ENCODE data around the gene STX4.

Gene STX4

GRCh38 chr16:30986129-30986991 lies 47.0 kb upstream of the STX4 start:
- Histone ChIP-seq H3K27ac (peak overlapping the region in 1 of 2 donors; percentile 33), H3K36me3 (peaks cover 0 to 45% (median 22%) of the 10 kb centered on the region in 3 donors), H3K9me3 (no peaks in the 10 kb centered on the region), H3K4me1 (peaks cover 0 to 15% (median 11%) of the 10 kb centered on the region in 4 donors), H3K4me3 (no peak overlapping the region), H3K27me3 (no peaks in the 10 kb centered on the region)
- intact Hi-C loops (cut with DNase I; ENCODE audit: low total_unique reads) = loop anchor here (5.0 to 10.0 kb wide), 4 partner anchors 86 to 888 kb away; partner anchors contain the start of genes ZNF267, ZNF646 and ZNF668
- no peak for TF ChIP-seq CTCF (IDR thresholded peaks at IDR 0.05)
- DNase-seq = no peak

GRCh38 chr16:30987581-30988190 lies 45.7 kb upstream of the STX4 start:
- Histone ChIP-seq H3K27ac (no peak overlapping the region), H3K4me3 (no peak overlapping the region), H3K27me3 (no peaks in the 10 kb centered on the region), H3K9me3 (no peaks in the 10 kb centered on the region), H3K4me1 (peaks cover 0 to 15% (median 11%) of the 10 kb centered on the region in 4 donors), H3K36me3 (peaks cover 0 to 32% (median 13%) of the 10 kb centered on the region in 3 donors)
- intact Hi-C loops (cut with DNase I; ENCODE audit: low total_unique reads) = loop anchor here (5.0 to 10.0 kb wide), 4 partner anchors 85 to 887 kb away; partner anchors contain the start of genes ZNF267, ZNF646 and ZNF668
- TF ChIP-seq CTCF (IDR thresholded peaks at IDR 0.05) = no peak
- DNase-seq = no peak

- Histone ChIP-seq H3K36me3 (peaks cover 0 to 13% (median 0%) of the 10 kb centered on the region in 3 donors), H3K4me1 (peaks cover 0 to 15% (median 11%) of the 10 kb centered on the region in 4 donors), H3K9me3 (no peaks in the 10 kb centered on the region), H3K4me3 (no peak overlapping the region), H3K27ac (no peak overlapping the region), H3K27me3 (no peaks in the 10 kb centered on the region)
- intact Hi-C loops (cut with DNase I; ENCODE audit: low total_unique reads) = loop anchor here (5.0 to 10.0 kb wide), 4 partner anchors 83 to 885 kb away; partner anchors contain the start of genes ZNF267, ZNF646 and ZNF668
- no peak for DNase-seq
- TF ChIP-seq CTCF (IDR thresholded peaks at IDR 0.05) = no peak
Observed at GRCh38 chr16:30989469-30990047, 43.8 kb upstream of the STX4 start.

DNA sequence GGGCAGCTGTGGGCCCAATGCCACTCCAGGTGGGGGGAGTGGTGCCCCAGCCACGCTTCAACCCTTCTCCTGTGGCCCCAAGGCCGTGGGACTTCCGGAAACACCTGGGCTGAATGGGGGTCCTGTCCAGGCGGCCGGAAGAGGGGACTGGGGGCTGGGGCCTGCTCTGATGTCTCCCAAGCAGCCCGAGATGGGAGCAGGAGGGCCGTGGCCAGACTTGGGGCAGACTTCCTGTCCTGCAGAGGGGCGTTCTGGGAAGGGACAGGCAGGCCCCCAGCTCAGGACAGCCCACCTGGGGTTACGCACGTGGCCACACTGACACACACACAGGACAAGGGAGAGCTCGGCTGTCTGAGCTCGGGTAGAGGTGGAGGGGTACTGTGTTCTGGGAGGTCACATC lies 43.3 kb upstream of the STX4 start:
- intact Hi-C loops (cut with DNase I; ENCODE audit: low total_unique reads) = no loop called here
- H3K9me3 ChIP-seq = no peaks in the 10 kb centered on the region
- H3K36me3 ChIP-seq = peaks cover 0 to 10% (median 0%) of the 10 kb centered on the region in 3 donors

More for the DNA sequence above, 43.3 kb upstream of the STX4 start:
- TF ChIP-seq CTCF (IDR thresholded peaks at IDR 0.05) = no peak
- Histone ChIP-seq H3K27me3 (no peaks in the 10 kb centered on the region), H3K4me3 (no peak overlapping the region), H3K4me1 (peaks cover 0 to 13% (median 8%) of the 10 kb centered on the region in 4 donors), H3K27ac (no peak overlapping the region)
- no peak for DNase-seq
